ENCODE measurements around the gene FXYD1.
"Not testable (repeated sequence)": the region's sequence is repeated elsewhere in the genome, so short reads cannot be mapped to it uniquely, and the experiment has no call there.

FXYD1 gene

GRCh38 chr19:35125749-35126623 is 12.6 kb upstream of the FXYD1 start:
- no peak for DNase-seq

DNA sequence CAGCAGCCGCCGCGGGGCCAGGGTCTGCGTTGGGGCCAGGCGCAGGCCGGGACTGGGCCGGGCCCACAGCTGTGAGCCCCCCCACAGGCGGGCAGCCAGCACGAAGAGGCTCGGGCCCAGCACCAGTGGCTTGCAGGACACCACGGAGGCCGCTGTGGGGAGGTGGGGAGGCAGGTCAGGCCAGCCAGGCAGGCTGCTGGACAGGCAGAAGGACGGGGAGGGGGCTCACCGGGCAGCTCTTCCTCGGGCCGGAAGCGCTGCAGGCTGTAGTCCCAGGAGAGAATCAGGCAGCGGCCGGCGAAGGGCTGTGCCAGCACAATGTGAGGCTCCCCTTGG is 12.0 kb upstream of the FXYD1 start:
- DNase-seq: no peak

DNA sequence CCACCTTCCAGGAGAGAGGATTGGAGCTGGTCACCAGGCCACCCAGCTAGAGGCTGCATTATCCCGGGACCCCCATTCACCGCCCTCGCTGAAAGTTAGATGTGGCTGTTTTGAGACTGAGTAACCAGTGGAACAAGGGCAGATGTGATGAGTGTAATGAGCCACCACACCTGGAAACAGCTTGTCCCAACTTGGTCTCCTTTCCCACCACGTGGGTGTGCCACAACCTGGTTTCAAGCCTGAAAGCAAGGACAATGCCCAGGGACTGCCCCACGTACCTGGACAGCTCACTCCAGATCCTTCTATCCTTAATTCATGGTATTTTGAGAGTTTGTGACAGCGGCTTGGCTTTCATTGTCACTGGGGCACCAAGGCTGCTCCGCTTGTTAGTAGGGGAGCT is 10.8 kb upstream of the FXYD1 start:
- DNase-seq: no peak

DNA sequence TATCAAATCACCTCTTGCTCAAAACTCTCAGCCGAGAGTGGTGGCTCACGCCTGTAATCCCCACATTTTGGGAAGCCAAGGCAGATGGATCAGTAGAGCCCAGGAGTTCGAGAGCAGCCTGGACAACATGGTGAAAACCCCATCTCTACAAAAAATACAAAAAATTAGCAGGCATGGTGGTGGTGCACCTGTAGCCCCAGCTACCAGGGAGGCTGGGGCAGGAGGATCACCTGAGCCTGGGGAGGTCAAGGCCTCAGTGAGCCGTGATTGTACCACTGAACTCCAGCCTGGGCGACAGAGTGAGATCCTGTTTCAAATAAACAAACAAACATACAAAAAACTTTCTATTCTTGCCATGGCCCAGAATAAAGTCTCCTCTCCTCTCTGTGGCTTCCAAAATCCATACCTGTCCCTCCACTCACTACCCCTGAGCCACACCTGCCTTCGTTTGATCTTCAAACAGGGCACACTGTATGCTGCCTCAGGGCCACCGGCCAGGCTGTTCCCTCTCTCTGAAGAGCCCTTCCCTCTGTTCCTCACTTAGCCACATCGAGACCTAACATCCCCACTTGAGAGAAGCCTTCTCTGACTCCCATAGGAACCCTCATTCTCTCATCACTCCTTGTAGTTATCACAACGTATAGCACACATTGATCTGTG is 10.1 kb upstream of the FXYD1 start:
- DNase-seq: no peak

GRCh38 chr19:35129724-35130274 is 8.8 kb upstream of the FXYD1 start:
- DNase-seq: not testable (repeated sequence)

GRCh38 chr19:35130761-35131720 is 7.6 kb upstream of the FXYD1 start:
- no peak for DNase-seq

DNA sequence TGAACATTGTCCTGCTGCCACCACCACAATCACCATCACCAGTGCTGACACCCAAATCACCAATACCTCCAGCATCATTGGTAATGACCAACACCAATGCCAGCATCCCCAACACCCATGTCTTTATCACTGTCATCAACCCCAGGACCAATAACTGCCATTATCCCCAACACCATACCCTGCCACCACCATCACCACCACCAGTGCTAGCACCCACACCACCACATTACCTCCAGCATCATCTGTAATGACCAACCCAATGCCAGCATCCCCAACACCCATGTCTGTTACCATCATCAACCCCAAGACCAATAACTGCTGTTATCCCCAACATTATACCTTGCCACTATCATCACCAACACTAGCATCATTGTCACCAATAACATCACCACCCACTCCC is 6.4 kb upstream of the FXYD1 start:
- no peak for DNase-seq

DNA sequence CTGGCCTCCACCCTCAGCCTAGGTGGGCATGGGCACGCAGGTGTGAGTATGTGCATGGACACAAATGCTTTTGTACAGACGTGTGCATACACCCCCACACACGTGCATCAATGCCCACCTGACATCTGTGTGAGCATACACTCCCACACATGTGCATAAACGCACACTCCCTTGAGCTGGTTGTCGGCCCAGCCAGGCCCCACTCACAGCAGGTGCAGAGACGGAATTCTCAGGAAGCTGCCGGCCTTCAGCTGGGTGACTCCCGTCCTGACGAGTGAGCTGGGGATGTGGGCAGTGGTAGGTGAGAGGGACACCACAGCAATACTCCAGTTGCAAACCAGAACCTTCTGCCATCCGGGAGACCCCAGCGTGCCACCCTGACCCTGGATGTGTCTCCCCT is 4.8 kb upstream of the FXYD1 start:
- no peak for DNase-seq

GRCh38 chr19:35134601-35135242 is 3.9 kb upstream of the FXYD1 start, which contains the start of gene LGI4:
Gene LGI4, minus strand, starts transcription at chr19:35135059. Its CDS starts 379 bp downstream, at chr19:35134680.
- DNase-seq: no peak

- peak; percentile 75 to 80 for DNase-seq
Observed at GRCh38 chr19:35135389-35135909, 3.2 kb upstream of the FXYD1 start.

- no peak for DNase-seq
Observed at GRCh38 chr19:35136231-35136630, 2.4 kb upstream of the FXYD1 start.

DNA sequence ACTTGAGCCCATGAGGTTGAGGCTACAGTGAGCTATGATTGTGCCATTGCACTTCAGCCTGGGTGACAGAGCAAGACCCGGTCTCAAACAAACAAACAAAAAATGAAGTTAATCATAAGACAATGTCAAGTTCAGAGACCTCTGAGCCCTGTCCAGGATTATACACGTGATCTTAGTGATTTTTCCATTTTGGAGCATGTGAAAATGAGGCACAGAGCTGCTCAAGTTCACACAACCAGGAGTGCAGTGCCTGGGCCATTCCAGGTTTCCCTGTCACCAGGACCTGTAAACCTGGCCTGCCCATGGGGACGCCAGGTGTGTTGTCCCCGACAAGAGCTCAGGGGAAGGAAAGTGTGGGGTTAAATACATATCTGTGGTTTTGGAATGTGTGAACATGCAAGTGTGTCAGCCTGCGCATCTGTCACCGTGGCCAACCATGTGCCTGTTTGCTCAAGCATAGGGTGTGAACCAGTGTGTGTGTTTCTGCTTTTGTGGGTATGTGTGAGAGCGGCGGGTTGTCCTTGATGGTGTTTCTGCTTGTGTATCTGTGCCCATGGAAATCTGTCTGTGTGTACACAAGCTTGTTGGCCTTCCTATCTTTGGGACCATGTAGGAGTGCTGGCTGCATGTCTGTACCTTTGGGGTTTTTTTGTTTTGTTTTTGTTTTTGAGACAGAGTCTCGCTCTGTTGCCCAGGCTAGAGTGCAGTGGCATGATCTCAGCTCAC is 1.5 kb upstream of the FXYD1 start:
- no peak for DNase-seq

GRCh38 chr19:35140207-35140961 is 1.8 kb downstream of the FXYD1 start:
- DNase-seq: no peak

- peak; percentile 97 to 98 for DNase-seq
Observed at GRCh38 chr19:35140962-35141836, 2.6 kb downstream of the FXYD1 start.

DNA sequence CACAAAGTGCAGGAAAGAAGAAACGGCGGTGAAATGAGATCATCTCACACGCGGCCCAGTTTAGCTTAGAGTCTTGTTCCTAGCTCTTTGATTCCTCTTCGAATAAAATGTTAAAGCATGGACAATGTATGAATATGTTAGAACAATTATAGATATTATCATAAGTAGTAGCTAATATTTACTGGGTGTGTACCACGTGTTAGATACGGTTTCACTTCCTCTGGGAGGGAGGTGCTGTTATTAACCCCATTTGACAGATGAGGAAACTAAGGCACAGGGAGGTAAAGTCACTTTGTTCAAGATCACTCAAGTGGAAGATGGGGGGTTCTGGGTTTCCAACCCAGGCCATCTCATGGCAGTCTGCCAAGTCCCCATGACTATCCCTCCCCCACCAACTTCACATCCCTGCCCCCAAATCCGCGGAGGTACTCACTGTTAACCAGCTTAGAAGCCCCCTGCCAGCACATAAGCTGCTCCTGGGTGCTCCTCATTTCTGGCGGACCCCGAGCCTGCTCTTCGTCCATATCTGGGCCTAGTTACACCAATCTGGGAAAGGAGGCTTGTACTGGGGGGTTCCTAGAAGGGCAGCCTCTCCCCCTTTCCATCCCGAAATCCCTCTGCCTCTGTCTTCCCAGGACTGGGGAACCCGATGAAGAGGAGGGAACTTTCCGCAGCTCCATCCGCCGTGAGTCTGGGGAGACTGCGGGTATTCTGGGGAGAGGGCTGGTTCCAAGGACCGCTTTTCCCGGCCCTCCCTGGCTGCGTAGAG is 3.4 kb downstream of the FXYD1 start:
- no peak for DNase-seq

- DNase-seq: peak; percentile 67 to 75
Observed at GRCh38 chr19:35142606-35143230, 4.1 kb downstream of the FXYD1 start.

- no peak for DNase-seq
Observed at GRCh38 chr19:35143231-35143715, 4.6 kb downstream of the FXYD1 start, which contains the start of gene FXYD7. Gene FXYD7, plus strand, starts transcription at chr19:35143255. Its CDS starts 79 bp downstream, at chr19:35143334.

DNA sequence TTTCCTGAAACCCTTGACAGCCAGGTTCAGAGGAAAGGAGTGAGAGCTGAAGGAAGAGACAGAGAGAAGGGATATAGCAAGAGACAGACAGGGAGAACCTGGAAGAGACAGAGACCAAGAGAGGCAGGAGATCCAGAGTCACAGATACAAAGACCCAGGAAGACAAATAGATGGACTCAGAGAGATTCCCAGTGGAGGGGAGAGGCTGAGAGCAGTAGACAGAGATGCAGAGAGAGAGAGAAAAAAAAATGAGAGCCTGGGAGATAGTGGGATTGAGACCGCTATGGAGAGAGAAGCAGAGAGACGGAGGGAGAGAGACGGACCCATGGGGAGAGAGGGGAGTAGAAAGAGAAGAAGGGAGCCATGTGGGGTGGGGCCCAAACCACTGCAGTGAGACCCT is 5.2 kb downstream of the FXYD1 start:
- no peak for DNase-seq

Measured in activated CD4-positive, alpha-beta T cell treated with anti-CD3 and anti-CD28 coated beads, Interleukin-2, amount 50 U/mL, for 48 hours (primary cell).